Measurements from ENCODE around the gene TXNIP. TPM values are rescaled to one million over a fixed set of nuclear protein-coding genes. Genes with fewer than 3 reads are reported as not detected.

The TXNIP gene
- total RNA-seq, 1 experiment from 2014 or later = 2.5 TPM

GRCh38 chr1:145995148-145995881 lies 1.1 kb downstream of the TXNIP start:
- BruUV-seq (replicated peaks) = no TSS peak
- POLR2A ChIA-PET = no interaction called here
- intact Hi-C loops (cut with micrococcal nuclease) = no loop called here
- no peaks in the 10 kb centered on the region for H4K20me1 ChIP-seq (ENCODE audit: insufficient read depth)
- H3K27ac ChIP-seq (ENCODE audit: low read depth, low read length) = no peak overlapping the region
- no peaks in the 10 kb centered on the region for H3K9me3 ChIP-seq (ENCODE audit: control insufficient read depth in 1 of 2, insufficient read depth in 1 of 2, low read depth in 1 of 2, low read length in 2 of 2)
- H3K4me3 ChIP-seq (replicated peaks in 1 of 2; ENCODE audit: low read depth in 1 of 2, low read length in 2 of 2) = no peak overlapping the region
- no peaks in the 10 kb centered on the region for H3K79me2 ChIP-seq (ENCODE audit: insufficient read depth, low read length)
- ATAC-seq (no peak), DNase-seq (ENCODE audit: low read depth, low spot score) (no peak)
- RAD21 ChIA-PET (ENCODE audit: low non-redundant PET in 1 of 2, low total read pairs in 2 of 2, uncharacterized antibody in 2 of 2, unreplicated experiment in 2 of 2) = no interaction called here
- TF ChIP-seq REST (IDR thresholded peaks at IDR 0.05; ENCODE audit: low read depth) (no peak), RAD21 (IDR thresholded peaks at IDR 0.05; ENCODE audit: low read depth) (no peak), ZBTB33 (IDR thresholded peaks at IDR 0.05; ENCODE audit: extremely low read depth, insufficient replicate concordance, low read length) (no peak), ZFX (IDR thresholded peaks at IDR 0.05) (no peak), EGR1 (IDR thresholded peaks at IDR 0.05; ENCODE audit: low read depth) (no peak), POLR2A (IDR thresholded peaks at IDR 0.05; ENCODE audit: borderline replicate concordance, extremely low read depth, insufficient read depth, insufficient read length) (no peak), SRF (IDR thresholded peaks at IDR 0.05; ENCODE audit: low read depth) (no peak), CBX3 (IDR thresholded peaks at IDR 0.05; ENCODE audit: low read depth) (no peak), CTCF (IDR thresholded peaks at IDR 0.05 in 2 of 3, conservative IDR thresholded peaks at IDR 0.05 in 1 of 3; ENCODE audit: borderline replicate concordance in 1 of 3, insufficient read depth in 1 of 3, low read depth in 2 of 3, low read length in 2 of 3) (no peak), MAX (IDR thresholded peaks at IDR 0.05) (no peak)
- H3K4me1 ChIP-seq (ENCODE audit: control insufficient read depth in 1 of 2, insufficient read depth in 2 of 2, low read length in 2 of 2) = peaks cover 2 to 4% of the 10 kb centered on the region in 2 experiments; a peak in 2 of 4 replicates
- H3K4me2 ChIP-seq (ENCODE audit: low read length) = no peak overlapping the region
- H3K9me2 ChIP-seq (ENCODE audit: insufficient read depth) = no peaks in the 10 kb centered on the region
- no peak overlapping the region for H2AFZ ChIP-seq (ENCODE audit: low read depth, low read length, poor library complexity, severe bottlenecking)
- CTCF ChIA-PET = interaction anchor here (0.8 kb wide), 1 partner anchor 12 kb away, joined by 3 read pairs; no protein-coding TSS in a partner anchor
- H3K9ac ChIP-seq (ENCODE audit: low read length) = no peak overlapping the region
- no peaks in the 10 kb centered on the region for H3K36me3 ChIP-seq (ENCODE audit: control insufficient read depth in 1 of 2, insufficient read depth in 2 of 2, low read length in 2 of 2)
- H3K27me3 ChIP-seq (ENCODE audit: insufficient read depth, low read length) = no peaks in the 10 kb centered on the region
